HG02571 (cell line): ENCODE data around the gene PDE3B.
"Not testable (repeated sequence)": the region's sequence is repeated elsewhere in the genome, so short reads cannot be mapped to it uniquely, and the experiment has no call there.

ENCODE experiments used
- ATAC-seq: cut with Tn5 transposase; IDR thresholded peaks from one replicate; pipeline ENCODE4 v1.9.1; 2021; ENCODE audit warnings: mild to moderate bottlenecking, moderate library complexity; ENCODE audit not compliant: unreplicated experiment

PDE3B gene

GRCh38 chr11:14638561-14638960, 5.0 kb upstream of the PDE3B start:
- ATAC-seq: no peak

GRCh38 chr11:14641801-14642200, 1.8 kb upstream of the PDE3B start:
- no peak for ATAC-seq

- ATAC-seq: no peak
Measured at GRCh38 chr11:14642453-14642852, 1.2 kb upstream of the PDE3B start.

GRCh38 chr11:14642873-14643696, 519 bp upstream of the PDE3B start:
- no peak for ATAC-seq

GRCh38 chr11:14644226-14645014, 816 bp downstream of the PDE3B start:
- peak; percentile 57 for ATAC-seq

GRCh38 chr11:14645015-14645912, 1.7 kb downstream of the PDE3B start:
- no peak for ATAC-seq

- ATAC-seq: no peak
Measured at GRCh38 chr11:14645985-14646900, 2.6 kb downstream of the PDE3B start.

GRCh38 chr11:14650064-14650463, 6.5 kb downstream of the PDE3B start:
- no peak for ATAC-seq

- no peak for ATAC-seq
Measured at GRCh38 chr11:14653090-14653489, 9.5 kb downstream of the PDE3B start.

GRCh38 chr11:14655435-14655834, 11.8 kb downstream of the PDE3B start:
- no peak for ATAC-seq

GRCh38 chr11:14656536-14657457, 13.2 kb downstream of the PDE3B start:
- no peak for ATAC-seq

GRCh38 chr11:14657841-14658240, 14.2 kb downstream of the PDE3B start:
- ATAC-seq: no peak

- ATAC-seq: not testable (repeated sequence)
Measured at GRCh38 chr11:14664926-14665325, 21.3 kb downstream of the PDE3B start.

- not testable (repeated sequence) for ATAC-seq
Measured at GRCh38 chr11:14667329-14667728, 23.7 kb downstream of the PDE3B start.

GRCh38 chr11:14668731-14669301, 25.2 kb downstream of the PDE3B start:
- no peak for ATAC-seq

GRCh38 chr11:14669499-14669898, 25.9 kb downstream of the PDE3B start:
- no peak for ATAC-seq

GRCh38 chr11:14669958-14670357, 26.4 kb downstream of the PDE3B start:
- ATAC-seq: no peak

- no peak for ATAC-seq
Measured at GRCh38 chr11:14672635-14673034, 29.0 kb downstream of the PDE3B start.

GRCh38 chr11:14673421-14673820, 29.8 kb downstream of the PDE3B start:
- ATAC-seq: no peak
